Liver (tissue), 9 donors: ENCODE results near the gene MYOF. TPM values are rescaled to one million over a fixed set of nuclear protein-coding genes. Genes with fewer than 3 reads are reported as not detected.

Experiments used
- DNase-seq: peaks from one replicate; pipeline ENCODE4 v3.0.0-alpha.2; 2017; ENCODE audit warnings: low spot score
- H3K27ac ChIP-seq, 2 donors: one replicate each; pipeline ENCODE4 v1.7.0; 2013; ENCODE audit warnings: inconsistent platforms in 2 of 2, low read length in 2 of 2, control low read depth in 1 of 2, low read depth in 1 of 2, mild to moderate bottlenecking in 1 of 2
- H3K27me3 ChIP-seq, 4 donors: one replicate each; pipeline versions ENCODE4 v1.6.1 to v1.7.0; 2013; ENCODE audit warnings: low read length in 3 of 4, inconsistent platforms in 1 of 4, mild to moderate bottlenecking in 1 of 4, moderate library complexity in 1 of 4; ENCODE audit not compliant: control insufficient read depth in 4 of 4, insufficient read depth in 4 of 4
- H3K36me3 ChIP-seq, 4 donors: one replicate each; pipeline versions ENCODE4 v1.6.1 to v1.7.0; 2013; ENCODE audit warnings: low read length in 3 of 4, mild to moderate bottlenecking in 3 of 4, low read depth in 1 of 4, moderate library complexity in 1 of 4; ENCODE audit not compliant: control insufficient read depth in 4 of 4, insufficient read depth in 3 of 4
- H3K4me1 ChIP-seq, 4 donors: one replicate each; pipeline versions ENCODE4 v1.6.1 to v1.7.0; 2013; ENCODE audit warnings: low read length in 3 of 4, mild to moderate bottlenecking in 3 of 4, moderate library complexity in 1 of 4; ENCODE audit not compliant: control insufficient read depth in 4 of 4, insufficient read depth in 4 of 4
- H3K4me3 ChIP-seq, 3 donors: one replicate each; pipeline versions ENCODE4 v1.6.1 to v1.7.0; 2013; ENCODE audit warnings: low read length in 3 of 3, control low read depth in 1 of 3, low read depth in 1 of 3, mild to moderate bottlenecking in 1 of 3
- H3K9ac ChIP-seq, 2 donors: one replicate each; pipeline ENCODE4 v1.7.0; 2013; ENCODE audit warnings: low read length in 2 of 2, mild to moderate bottlenecking in 2 of 2, moderate library complexity in 2 of 2, control low read depth in 1 of 2, low read depth in 1 of 2
- H3K9me3 ChIP-seq, 4 donors: one replicate each; pipeline versions ENCODE4 v1.6.1 to v1.7.0; 2013; ENCODE audit warnings: low read length in 3 of 4; ENCODE audit not compliant: control insufficient read depth in 4 of 4
- EGR1 ChIP-seq, 2 donors: IDR thresholded peaks; 2 replicates each; pipeline ENCODE4 v1.6.1; 2016 to 2018; ENCODE audit warnings: antibody characterized with exemption in 2 of 2, low read depth in 2 of 2
- FOXA2 ChIP-seq: IDR thresholded peaks from 2 replicates; pipeline ENCODE4 v1.6.1; 2016; ENCODE audit warnings: antibody characterized with exemption
- HNF4A ChIP-seq, 2 donors: conservative IDR thresholded peaks; 2 replicates each; pipeline ENCODE4 v1.6.1; 2016; ENCODE audit warnings: antibody characterized with exemption in 2 of 2, mild to moderate bottlenecking in 2 of 2
- NR2F2 ChIP-seq: IDR thresholded peaks from 2 replicates; pipeline ENCODE4 v1.6.1; 2016; ENCODE audit warnings: antibody characterized with exemption
- RAD21 ChIP-seq, 2 donors: IDR thresholded peaks; 2 replicates each; pipeline ENCODE4 v1.6.1; 2016; ENCODE audit warnings: antibody characterized with exemption in 2 of 2, mild to moderate bottlenecking in 2 of 2
- RXRA ChIP-seq, 2 donors: IDR thresholded peaks; 2 replicates each; pipeline ENCODE4 v1.6.1; 2017 to 2018; ENCODE audit warnings: antibody characterized with exemption in 2 of 2, mild to moderate bottlenecking in 1 of 2
- SP1 ChIP-seq: IDR thresholded peaks from 2 replicates; pipeline ENCODE4 v1.6.1; 2018; ENCODE audit warnings: antibody characterized with exemption, mild to moderate bottlenecking
- TAF1 ChIP-seq: conservative IDR thresholded peaks from 2 replicates; pipeline ENCODE4 v1.6.1; 2016; ENCODE audit warnings: antibody characterized with exemption, mild to moderate bottlenecking
- YY1 ChIP-seq: IDR thresholded peaks from 2 replicates; pipeline ENCODE4 v1.6.1; 2016; ENCODE audit warnings: antibody characterized with exemption, mild to moderate bottlenecking
- WGBS: extraction: QIAGEN DNeasy Blood & Tissue Kit; methylation state at CpG from one replicate; pipeline ENCODE4 v1.1.7; 2013; 5-methylcytosine and 5-hydroxymethylcytosine counted together
- polyA plus RNA-seq, 2 donors: library from polyadenylated mRNA; stranded (reverse) in 1 of 2; unstranded in 1 of 2; fragments of 200-250 nt in 1 of 2; fragments of >200 nt in 1 of 2; fragmentation: Nextera tagmentation in 1 of 2; extraction: Ambion mirVana in 1 of 2; gene quantifications; one replicate each; pipeline versions ENCODE4 v1.2.1 to v1.2.3, GENCODE V29; 2013 to 2015
- total RNA-seq, 2 donors: library from RNA; depleted of rRNA; stranded (reverse); fragments of >200 nt; gene quantifications; one replicate each; pipeline ENCODE4 v1.2.3, GENCODE V29; 2014
- TF ChIP-seq, protein P1 (sequence below): IDR thresholded peaks from 2 replicates; pipeline ENCODE4 v1.6.1; 2016; ENCODE audit warnings: antibody characterized with exemption
- TF ChIP-seq, protein P2 (sequence below): IDR thresholded peaks from 2 replicates; pipeline ENCODE4 v1.6.1; 2016; ENCODE audit warnings: antibody characterized with exemption
- TF ChIP-seq, protein P3 (sequence below): IDR thresholded peaks from 2 replicates; pipeline ENCODE4 v1.6.1; 2016; ENCODE audit warnings: antibody characterized with exemption
- TF ChIP-seq, protein P4 (sequence below): IDR thresholded peaks from 2 replicates; pipeline ENCODE4 v1.6.1; 2016; ENCODE audit warnings: antibody characterized with exemption, mild to moderate bottlenecking
- donor health status: healthy.
- donor health status: healthy.
- donor health status: healthy.
- donor health status: healthy.
- donor health status: healthy.

MYOF gene
- total and polyA plus RNA-seq, 4 donors = 0.89 to 5.7 (median 3.2) TPM

DNA sequence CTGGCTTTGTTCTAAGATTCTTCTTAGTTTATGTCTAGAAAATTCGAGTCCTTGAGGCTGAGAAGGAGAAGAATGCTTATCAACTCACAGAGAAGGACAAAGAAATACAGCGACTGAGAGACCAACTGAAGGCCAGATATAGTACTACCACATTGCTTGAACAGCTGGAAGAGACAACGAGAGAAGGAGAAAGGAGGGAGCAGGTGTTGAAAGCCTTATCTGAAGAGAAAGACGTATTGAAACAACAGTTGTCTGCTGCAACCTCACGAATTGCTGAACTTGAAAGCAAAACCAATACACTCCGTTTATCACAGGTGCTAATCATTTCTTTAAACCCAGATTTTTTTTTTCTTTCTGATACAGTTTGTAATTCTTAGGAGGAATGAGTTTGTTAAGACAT is 20.9 kb upstream of the MYOF start:
- TF ChIP-seq, protein P1, sequence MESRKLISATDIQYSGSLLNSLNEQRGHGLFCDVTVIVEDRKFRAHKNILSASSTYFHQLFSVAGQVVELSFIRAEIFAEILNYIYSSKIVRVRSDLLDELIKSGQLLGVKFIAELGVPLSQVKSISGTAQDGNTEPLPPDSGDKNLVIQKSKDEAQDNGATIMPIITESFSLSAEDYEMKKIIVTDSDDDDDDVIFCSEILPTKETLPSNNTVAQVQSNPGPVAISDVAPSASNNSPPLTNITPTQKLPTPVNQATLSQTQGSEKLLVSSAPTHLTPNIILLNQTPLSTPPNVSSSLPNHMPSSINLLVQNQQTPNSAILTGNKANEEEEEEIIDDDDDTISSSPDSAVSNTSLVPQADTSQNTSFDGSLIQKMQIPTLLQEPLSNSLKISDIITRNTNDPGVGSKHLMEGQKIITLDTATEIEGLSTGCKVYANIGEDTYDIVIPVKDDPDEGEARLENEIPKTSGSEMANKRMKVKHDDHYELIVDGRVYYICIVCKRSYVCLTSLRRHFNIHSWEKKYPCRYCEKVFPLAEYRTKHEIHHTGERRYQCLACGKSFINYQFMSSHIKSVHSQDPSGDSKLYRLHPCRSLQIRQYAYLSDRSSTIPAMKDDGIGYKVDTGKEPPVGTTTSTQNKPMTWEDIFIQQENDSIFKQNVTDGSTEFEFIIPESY = no peak
- TF ChIP-seq NR2F2 (no peak), EGR1 (IDR thresholded peaks at IDR 0.05; ENCODE audit: low read depth in 2 of 2) (no peak), RAD21 (IDR thresholded peaks at IDR 0.05) (no peak)
- TF ChIP-seq, protein P2, sequence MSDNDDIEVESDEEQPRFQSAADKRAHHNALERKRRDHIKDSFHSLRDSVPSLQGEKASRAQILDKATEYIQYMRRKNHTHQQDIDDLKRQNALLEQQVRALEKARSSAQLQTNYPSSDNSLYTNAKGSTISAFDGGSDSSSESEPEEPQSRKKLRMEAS = no peak
- Histone ChIP-seq H3K9me3 (no peaks in the 10 kb centered on the region), H3K36me3 (no peaks in the 10 kb centered on the region), H3K27me3 (no peaks in the 10 kb centered on the region), H3K4me1 (no peaks in the 10 kb centered on the region), H3K4me3 (no peak overlapping the region), H3K9ac (no peak overlapping the region), H3K27ac (no peak overlapping the region)
- WGBS = 86% methylated on average over 6 of the region's 6 CpGs
- DNase-seq = no peak

DNA sequence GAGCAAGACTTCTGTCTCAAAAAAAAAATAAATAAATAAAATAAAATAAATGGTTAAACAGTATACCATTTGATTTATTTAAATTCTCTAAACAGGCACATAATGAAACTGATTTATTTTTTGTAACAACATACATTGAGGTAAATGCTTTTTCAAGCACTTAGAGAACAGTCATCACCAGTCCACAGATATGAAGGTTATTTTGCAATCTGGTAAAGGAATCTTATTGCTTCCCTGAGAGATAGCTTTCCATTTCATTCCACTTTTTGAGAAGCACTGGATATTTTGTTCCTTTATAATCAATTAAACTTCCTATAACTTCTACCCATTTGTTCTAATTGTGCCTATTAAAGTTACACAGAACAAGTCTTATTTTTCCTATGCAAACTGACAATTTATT is 19.5 kb upstream of the MYOF start:
- peaks cover 1 to 2% (median 2%) of the 10 kb centered on the region in 4 donors for H3K4me1 ChIP-seq
- H3K9ac ChIP-seq = no peak overlapping the region
- no peak overlapping the region for H3K4me3 ChIP-seq
- no peak for DNase-seq
- no peaks in the 10 kb centered on the region for H3K27me3 ChIP-seq
- no peaks in the 10 kb centered on the region for H3K36me3 ChIP-seq
- no peak overlapping the region for H3K27ac ChIP-seq
- TF ChIP-seq RAD21 (IDR thresholded peaks at IDR 0.05) = no peak
- TF ChIP-seq, protein P2 = no peak
- no peaks in the 10 kb centered on the region for H3K9me3 ChIP-seq

DNA sequence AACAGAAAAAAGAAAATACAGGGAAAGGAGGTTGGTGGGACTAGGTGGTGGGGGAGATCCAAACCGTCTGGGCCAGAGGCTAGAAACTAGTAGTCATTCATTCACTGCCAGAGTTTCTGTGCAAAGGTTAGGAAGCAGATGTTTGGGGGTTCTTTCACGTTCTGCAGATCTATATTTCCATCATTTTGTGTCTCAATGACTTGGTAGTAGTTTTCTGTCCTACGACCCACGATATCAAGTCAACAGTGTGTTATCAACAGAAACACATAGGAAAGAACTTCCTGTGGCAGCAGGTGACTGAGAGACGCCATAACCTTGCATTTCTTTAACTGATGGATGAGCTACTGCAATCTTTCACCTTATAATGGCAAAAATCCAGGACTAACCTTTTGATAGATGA is 16.0 kb upstream of the MYOF start:
- peaks cover 3 to 13% (median 8%) of the 10 kb centered on the region in 4 donors for H3K4me1 ChIP-seq
- no peaks in the 10 kb centered on the region for H3K27me3 ChIP-seq
- H3K27ac ChIP-seq = no peak overlapping the region
- 49% methylated on average over 5 of the region's 5 CpGs for WGBS
- no peak overlapping the region for H3K4me3 ChIP-seq
- no peaks in the 10 kb centered on the region for H3K36me3 ChIP-seq
- H3K9me3 ChIP-seq = no peaks in the 10 kb centered on the region
- H3K9ac ChIP-seq = no peak overlapping the region
- TF ChIP-seq FOXA2 (no peak), RXRA (IDR thresholded peaks at IDR 0.05) (no peak), YY1 (no peak), HNF4A (conservative IDR thresholded peaks at IDR 0.05) (no peak), TAF1 (no peak), EGR1 (IDR thresholded peaks at IDR 0.05; ENCODE audit: low read depth in 2 of 2) (no peak), RAD21 (IDR thresholded peaks at IDR 0.05) (no peak), SP1 (no peak)
- TF ChIP-seq, protein P3, sequence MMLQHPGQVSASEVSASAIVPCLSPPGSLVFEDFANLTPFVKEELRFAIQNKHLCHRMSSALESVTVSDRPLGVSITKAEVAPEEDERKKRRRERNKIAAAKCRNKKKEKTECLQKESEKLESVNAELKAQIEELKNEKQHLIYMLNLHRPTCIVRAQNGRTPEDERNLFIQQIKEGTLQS = no peak
- TF ChIP-seq, protein P1 = no peak
- TF ChIP-seq, protein P4, sequence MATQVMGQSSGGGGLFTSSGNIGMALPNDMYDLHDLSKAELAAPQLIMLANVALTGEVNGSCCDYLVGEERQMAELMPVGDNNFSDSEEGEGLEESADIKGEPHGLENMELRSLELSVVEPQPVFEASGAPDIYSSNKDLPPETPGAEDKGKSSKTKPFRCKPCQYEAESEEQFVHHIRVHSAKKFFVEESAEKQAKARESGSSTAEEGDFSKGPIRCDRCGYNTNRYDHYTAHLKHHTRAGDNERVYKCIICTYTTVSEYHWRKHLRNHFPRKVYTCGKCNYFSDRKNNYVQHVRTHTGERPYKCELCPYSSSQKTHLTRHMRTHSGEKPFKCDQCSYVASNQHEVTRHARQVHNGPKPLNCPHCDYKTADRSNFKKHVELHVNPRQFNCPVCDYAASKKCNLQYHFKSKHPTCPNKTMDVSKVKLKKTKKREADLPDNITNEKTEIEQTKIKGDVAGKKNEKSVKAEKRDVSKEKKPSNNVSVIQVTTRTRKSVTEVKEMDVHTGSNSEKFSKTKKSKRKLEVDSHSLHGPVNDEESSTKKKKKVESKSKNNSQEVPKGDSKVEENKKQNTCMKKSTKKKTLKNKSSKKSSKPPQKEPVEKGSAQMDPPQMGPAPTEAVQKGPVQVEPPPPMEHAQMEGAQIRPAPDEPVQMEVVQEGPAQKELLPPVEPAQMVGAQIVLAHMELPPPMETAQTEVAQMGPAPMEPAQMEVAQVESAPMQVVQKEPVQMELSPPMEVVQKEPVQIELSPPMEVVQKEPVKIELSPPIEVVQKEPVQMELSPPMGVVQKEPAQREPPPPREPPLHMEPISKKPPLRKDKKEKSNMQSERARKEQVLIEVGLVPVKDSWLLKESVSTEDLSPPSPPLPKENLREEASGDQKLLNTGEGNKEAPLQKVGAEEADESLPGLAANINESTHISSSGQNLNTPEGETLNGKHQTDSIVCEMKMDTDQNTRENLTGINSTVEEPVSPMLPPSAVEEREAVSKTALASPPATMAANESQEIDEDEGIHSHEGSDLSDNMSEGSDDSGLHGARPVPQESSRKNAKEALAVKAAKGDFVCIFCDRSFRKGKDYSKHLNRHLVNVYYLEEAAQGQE = no peak
- DNase-seq = no peak
